Activated CD4-positive, alpha-beta T cell treated with anti-CD3 and anti-CD28 coated beads, Interleukin-2, Interleukin-4, amounts not matched to agents 100 ng/mL and 50 ng/mL, durations not matched to agents 16 hours and 8 hours (primary cell): ENCODE measurements around the gene RBMS3.

Experiments used
- DNase-seq: peaks from one replicate; pipeline ENCODE4 v3.0.0-alpha.2; 2020; ENCODE audit warnings: low spot score

RBMS3 gene

DNA sequence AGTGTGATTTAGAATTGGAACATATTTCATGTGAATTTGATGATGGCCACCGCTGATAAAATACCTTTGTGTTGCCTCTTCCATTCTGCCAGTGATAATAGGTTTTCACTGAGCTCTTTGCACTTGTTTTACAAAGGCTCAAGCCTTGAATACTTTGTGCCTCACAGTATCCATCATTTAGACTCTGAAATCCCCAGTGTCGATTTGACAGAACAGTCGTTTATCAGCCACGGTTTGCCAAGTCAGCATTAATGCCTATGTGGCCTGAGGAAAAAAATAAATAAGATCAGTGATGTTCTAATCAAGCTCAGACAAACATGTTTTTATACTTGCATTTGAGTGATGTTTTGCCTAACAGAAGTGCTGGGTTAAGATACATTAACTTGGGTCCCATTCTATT is 399.1 kb downstream of the RBMS3 start:
- no peak for DNase-seq

GRCh38 chr3:29683018-29683993 is 402.4 kb downstream of the RBMS3 start:
- peak; percentile 36 for DNase-seq

DNA sequence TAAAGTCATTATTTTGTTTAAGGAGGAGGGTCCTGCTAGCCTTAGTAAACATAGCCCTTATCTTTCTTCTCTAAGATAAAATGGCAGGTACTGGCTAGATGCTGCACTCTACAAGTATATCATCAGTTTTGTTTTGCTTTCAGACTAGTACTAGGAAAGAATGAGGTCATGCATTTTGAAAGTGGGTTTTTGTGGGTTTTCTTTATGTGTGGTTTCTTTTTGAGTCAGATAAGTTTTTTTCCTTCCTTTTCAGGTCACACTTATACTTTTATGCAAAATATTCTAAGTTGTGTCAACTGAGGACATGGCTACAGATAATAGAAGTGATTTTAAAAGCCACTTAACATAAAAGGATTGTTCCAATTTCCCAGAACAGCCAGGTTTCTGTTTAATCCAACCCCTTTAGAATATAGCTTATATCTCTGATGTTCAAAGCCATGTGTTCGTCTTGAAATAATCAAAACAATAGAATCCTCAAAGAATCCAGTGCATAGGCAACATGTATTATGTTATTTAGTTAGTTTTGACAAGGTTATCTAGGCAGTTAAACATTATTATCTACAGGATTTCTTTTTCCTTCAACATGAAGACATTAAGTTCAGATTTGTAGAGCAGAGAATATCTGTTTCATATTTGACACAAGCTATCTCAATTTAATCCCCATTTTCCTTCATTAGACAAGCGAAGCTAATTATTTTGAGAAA is 406.2 kb downstream of the RBMS3 start:
- DNase-seq, result peak; percentile 81

GRCh38 chr3:29690686-29691353 is 409.9 kb downstream of the RBMS3 start:
- no peak for DNase-seq

DNA sequence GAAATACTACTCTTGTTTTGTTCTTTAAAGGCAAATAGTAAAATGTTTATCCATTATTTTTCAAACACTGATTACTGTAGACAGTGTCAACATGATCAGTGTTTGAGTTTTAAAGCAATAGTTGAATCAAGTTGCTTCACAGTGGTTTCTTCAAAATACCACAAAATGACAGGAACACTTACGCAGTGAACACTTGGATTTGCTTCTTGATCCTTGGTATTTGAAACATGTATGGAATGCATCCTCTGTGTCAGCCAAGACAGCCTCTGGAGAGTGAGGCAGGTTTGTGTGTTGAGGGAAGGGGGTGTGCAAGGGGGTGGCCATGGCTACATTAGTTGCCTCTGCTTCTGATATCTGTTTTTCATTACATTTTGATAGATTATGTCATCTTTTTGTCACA is 413.0 kb downstream of the RBMS3 start:
- no peak for DNase-seq

DNA sequence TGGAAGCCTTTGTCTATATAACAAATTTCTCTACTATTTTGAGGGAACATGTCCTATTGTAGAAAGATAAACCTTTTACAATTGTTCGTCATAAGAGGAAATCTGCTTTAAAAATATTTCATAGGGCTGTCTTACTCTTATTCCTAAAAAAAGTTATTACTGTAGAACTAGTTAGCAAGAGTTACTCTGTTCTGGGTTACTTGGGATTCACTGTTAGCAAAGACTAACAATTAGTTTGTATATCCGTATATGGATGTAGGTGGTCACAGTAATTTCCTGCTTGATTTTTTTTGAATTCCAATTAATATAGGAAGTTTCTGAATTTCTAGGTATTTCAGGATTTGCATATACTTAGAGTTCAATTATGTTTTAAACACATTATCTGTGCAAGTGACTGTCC is 413.5 kb downstream of the RBMS3 start:
- no peak for DNase-seq

- no peak for DNase-seq
Measured at GRCh38 chr3:29694783-29695182, 413.9 kb downstream of the RBMS3 start.

DNA sequence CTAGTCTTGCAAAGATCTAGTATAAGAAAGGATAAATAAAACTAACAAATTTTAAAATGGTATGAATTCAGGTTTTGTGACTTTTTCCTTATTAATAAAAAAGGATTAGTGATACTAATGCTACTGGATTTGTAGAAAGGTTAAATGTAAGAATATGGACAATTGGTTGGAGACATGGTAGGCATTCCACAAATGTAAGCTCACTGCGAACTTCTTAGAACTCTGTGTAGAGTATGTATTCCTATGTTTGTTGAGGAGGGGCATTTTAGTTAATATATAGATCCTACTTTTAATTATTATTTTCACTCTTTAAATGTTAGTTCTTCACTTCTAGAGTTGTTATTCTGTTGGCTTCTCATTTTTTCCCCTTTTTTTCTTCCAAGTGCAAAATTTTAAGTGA is 414.3 kb downstream of the RBMS3 start:
- DNase-seq, result no peak

DNA sequence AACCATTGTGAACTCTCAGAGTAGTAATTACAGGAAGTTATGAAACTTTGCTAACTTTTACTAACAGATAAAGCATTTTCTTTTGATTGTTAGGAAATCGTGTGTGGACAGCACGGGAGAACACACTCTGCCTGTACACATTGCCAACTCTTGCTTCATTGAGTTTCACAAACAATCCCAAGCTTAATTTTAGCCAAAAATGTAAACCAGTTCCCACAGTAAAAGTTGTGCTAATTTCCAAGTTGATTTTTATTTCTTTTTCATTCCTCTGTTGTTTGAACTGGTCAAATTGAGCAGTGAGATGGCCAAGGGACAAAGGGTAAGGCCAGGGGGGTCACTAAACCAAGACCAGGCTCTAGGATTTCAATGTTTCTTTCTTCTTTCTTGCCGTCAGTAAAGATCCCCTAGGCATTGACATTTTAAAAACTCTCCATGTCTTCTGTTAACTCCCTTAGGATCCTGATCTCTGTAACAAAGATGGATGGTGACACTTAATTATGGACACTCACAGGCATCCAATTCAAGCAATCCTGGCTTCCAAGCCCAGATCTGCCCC is 414.9 kb downstream of the RBMS3 start:
- no peak for DNase-seq

GRCh38 chr3:29696311-29696710 is 415.4 kb downstream of the RBMS3 start:
- DNase-seq, result no peak

- no peak for DNase-seq
Measured at GRCh38 chr3:29697989-29698388, 417.1 kb downstream of the RBMS3 start.

GRCh38 chr3:29700256-29700655 is 419.4 kb downstream of the RBMS3 start:
- DNase-seq, result no peak

- no peak for DNase-seq
Measured at GRCh38 chr3:29701326-29701983, 420.6 kb downstream of the RBMS3 start.

DNA sequence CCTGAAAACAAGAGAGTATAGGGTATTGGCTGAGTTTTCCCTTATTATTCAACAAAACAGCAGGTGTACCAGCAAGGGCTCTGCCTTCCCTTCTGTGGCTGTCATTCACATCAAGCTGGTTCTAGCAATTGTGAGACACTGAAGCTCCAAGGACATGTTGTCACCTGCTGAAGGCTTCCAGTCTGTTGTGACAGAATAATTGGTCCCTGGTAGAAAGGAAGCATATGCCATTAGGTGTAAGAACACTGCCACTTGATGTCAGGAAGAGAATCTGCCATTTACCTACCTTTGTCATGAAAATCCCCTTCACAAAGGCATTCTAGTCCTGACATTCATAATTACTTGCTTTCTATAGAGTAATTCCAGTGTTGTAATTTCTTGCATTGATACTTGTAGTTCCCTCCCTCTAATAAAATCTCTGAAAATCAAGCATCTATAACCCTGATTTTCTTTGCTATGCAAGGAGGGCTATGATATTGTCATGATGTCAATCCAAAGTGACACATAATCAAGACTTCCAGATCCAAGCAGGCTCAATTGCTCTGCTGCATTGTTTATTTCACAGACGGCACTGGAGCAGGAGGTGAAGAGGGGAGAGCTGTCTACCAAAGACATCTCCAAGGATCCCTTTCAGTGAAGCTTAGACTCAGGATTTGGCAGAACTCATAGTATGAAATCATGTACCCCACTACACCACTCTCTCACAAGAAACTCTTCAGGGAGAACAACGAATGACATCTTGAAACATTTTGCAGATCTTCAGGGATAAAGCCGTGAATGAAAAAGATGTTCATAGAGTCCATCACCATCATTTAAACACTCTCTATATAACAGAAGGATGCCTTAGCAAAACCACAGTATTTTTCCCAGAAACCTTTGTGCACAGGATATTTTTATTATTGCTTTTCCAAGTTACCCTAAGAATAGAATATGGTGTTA is 425.3 kb downstream of the RBMS3 start:
- no peak for DNase-seq

DNA sequence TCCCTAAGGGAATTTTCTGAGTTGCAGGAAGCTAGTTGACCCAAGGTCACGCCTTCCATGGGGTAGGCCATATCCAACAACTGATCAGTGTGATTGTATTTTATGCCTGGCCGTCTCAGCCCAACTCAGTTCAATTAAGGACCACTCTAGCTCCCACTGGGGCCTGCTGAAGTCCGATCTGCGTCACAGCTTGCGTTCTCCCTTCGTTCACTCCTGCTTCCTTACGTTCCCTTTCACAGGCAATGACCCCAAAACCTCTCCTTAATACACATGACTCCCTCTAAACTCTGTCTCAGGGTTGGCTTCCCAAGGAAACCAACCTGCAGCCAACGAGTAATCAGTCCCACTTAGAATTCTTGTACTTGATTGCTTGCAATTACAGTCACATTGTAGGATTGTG is 428.0 kb downstream of the RBMS3 start:
- no peak for DNase-seq

DNA sequence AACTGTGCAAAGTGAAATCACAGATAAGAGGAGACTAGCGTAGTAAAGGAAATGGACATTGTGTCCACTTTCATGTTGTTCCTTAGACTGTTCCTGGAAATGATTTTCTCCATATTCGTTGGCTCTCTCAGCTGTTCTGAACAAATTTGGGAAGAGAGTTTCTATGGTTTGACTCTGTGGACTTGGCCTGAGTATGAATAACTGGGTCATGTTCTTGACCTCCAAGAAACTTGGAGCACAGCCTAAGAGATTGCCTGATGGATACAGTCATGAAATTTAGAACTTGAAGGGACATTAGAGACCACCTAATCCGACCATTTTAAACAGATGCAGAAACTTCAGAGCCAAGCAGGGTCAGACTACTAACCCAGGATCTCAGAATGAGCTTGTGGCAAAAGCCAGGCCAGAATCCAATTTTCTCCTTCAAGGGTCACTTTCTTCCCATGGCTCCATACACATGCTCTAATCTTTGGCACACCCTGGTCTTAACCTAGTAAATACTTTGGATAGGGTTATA is 430.4 kb downstream of the RBMS3 start:
- DNase-seq, result no peak

DNA sequence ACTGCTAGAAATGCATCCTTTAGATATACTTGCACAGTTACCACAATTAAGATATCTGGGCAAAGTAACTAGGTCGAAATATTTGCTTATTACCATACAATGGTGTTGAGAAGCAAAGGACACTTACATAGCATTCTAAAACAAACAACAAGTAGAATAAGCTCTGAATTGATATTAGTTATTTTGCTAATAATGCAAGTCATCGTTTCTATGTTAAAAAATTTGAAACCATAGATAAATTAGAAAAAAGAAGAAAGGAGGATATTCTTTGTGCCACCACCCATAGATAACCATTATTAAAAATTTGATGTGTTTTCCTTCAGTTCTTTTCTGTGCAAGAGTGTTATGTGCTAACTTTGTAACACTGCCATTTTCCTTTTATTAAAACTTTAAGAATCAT is 435.3 kb downstream of the RBMS3 start:
- no peak for DNase-seq

DNA sequence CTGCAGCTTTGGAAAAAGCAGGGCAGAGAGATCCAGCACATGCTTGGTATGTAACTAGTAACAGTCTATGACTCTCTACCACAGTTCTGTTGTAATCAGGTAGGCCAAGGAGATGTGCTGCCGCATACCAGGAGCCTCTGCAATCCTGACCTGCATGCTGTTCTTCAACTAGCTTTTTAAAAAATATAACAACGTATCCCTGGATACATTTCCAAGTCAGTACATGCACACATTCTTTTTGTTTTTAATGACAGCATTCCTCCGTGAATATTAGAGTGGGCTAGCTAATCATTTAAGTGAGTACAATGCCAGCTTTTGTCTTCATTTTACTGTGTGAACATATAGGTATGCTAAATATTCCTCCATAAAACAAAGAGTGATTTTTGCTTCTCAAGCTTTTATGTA is 437.8 kb downstream of the RBMS3 start:
- no peak for DNase-seq

GRCh38 chr3:29720665-29721064 is 439.8 kb downstream of the RBMS3 start:
- DNase-seq, result no peak

- DNase-seq, result no peak
Measured at GRCh38 chr3:29721789-29722188, 440.9 kb downstream of the RBMS3 start.

DNA sequence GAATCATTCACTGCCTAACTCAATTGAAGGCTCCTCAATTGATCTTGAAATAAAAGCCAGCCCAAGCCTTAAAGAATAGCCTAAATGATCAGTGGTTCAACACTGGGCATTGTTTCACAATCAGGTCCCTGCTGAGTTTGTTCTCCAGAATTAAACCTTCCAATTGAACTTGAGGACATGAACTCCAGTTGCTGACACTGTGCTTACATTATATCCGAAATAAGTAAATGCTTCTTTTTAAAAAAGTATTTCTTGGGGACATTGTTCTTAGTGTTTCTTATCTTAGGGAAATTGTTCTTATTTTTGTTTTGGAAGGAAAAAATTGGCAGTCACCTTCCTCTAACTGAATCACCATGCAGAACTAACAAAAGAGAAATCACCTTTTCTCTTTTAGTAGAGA is 450.2 kb downstream of the RBMS3 start:
- DNase-seq, result no peak
